Transverse colon (tissue), 3 donors: ENCODE measurements around the gene SEPTIN2.

ENCODE experiments used
- POLR2A ChIP-seq: fragments of 450-650 bp; IDR thresholded peaks from one replicate; pipeline ENCODE4 v1.6.1; 2016; ENCODE audit warnings: antibody characterized with exemption, mild to moderate bottlenecking, moderate library complexity
- TF ChIP-seq, protein P1 (sequence below), 5 experiments: fragments of 200-600 bp in 3 of 5; fragments of 450-650 bp in 2 of 5; sonication (generic) in 3 of 5; IDR thresholded peaks; 1 replicate in 2 of 5; 2 replicates in 3 of 5; pipeline ENCODE4 v1.5.1; 2016 to 2017; ENCODE audit warnings: antibody characterized with exemption in 5 of 5, inconsistent platforms in 3 of 5, mild to moderate bottlenecking in 2 of 5, moderate library complexity in 1 of 5

DNA sequence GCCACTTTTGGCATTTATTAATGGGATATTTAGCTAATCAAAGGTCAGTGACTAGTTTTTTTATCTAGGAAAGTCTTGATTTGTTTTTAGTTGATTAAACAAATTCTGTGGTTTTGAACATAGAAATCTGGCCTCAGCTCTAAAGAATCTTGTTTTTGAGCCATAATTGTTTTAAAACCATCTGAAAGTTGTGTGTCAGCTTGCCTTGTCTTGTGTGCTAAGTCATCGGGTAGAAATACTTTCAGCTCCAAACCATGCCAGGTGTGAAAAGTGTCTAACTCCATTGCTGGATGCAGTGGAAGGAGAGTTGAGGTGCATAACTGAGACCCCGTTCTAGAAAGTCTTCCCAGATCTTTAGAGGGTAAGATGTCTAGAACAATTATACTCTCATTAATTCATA lies 63.1 kb downstream of the SEPTIN2 start:
- no peak for TF ChIP-seq POLR2A
- TF ChIP-seq, protein P1, sequence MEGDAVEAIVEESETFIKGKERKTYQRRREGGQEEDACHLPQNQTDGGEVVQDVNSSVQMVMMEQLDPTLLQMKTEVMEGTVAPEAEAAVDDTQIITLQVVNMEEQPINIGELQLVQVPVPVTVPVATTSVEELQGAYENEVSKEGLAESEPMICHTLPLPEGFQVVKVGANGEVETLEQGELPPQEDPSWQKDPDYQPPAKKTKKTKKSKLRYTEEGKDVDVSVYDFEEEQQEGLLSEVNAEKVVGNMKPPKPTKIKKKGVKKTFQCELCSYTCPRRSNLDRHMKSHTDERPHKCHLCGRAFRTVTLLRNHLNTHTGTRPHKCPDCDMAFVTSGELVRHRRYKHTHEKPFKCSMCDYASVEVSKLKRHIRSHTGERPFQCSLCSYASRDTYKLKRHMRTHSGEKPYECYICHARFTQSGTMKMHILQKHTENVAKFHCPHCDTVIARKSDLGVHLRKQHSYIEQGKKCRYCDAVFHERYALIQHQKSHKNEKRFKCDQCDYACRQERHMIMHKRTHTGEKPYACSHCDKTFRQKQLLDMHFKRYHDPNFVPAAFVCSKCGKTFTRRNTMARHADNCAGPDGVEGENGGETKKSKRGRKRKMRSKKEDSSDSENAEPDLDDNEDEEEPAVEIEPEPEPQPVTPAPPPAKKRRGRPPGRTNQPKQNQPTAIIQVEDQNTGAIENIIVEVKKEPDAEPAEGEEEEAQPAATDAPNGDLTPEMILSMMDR (IDR thresholded peaks at IDR 0.05), result no peak
